ENCODE results near the gene POLDIP2.

- TF ChIP-seq, protein P1, sequence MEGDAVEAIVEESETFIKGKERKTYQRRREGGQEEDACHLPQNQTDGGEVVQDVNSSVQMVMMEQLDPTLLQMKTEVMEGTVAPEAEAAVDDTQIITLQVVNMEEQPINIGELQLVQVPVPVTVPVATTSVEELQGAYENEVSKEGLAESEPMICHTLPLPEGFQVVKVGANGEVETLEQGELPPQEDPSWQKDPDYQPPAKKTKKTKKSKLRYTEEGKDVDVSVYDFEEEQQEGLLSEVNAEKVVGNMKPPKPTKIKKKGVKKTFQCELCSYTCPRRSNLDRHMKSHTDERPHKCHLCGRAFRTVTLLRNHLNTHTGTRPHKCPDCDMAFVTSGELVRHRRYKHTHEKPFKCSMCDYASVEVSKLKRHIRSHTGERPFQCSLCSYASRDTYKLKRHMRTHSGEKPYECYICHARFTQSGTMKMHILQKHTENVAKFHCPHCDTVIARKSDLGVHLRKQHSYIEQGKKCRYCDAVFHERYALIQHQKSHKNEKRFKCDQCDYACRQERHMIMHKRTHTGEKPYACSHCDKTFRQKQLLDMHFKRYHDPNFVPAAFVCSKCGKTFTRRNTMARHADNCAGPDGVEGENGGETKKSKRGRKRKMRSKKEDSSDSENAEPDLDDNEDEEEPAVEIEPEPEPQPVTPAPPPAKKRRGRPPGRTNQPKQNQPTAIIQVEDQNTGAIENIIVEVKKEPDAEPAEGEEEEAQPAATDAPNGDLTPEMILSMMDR (IDR thresholded peaks at IDR 0.05) = no peak
- TF ChIP-seq POLR2A (IDR thresholded peaks at IDR 0.05) = no peak
These were observed 28.1 kb upstream of the POLDIP2 start for GRCh38 chr17:28385406-28385805.
